Measurements from ENCODE around the gene EFCAB6. TPM values are rescaled to one million over a fixed set of nuclear protein-coding genes. Genes with fewer than 3 reads are reported as not detected.

Gene EFCAB6
- total RNA-seq, 1 experiment from 2014 or later, result 0.52 TPM

GRCh38 chr22:43800970-43801369 lies 11.1 kb downstream of the EFCAB6 start:
- RAD21 ChIA-PET (ENCODE audit: low non-redundant PET in 1 of 2, low total read pairs in 2 of 2, uncharacterized antibody in 2 of 2, unreplicated experiment in 2 of 2), result no interaction called here
- H2AFZ ChIP-seq (ENCODE audit: low read depth, low read length, poor library complexity, severe bottlenecking), result no peak overlapping the region
- TF ChIP-seq ZBTB33 (IDR thresholded peaks at IDR 0.05; ENCODE audit: extremely low read depth, insufficient replicate concordance, low read length), result no peak
- no peak for TF ChIP-seq CTCF (IDR thresholded peaks at IDR 0.05 in 2 of 3, conservative IDR thresholded peaks at IDR 0.05 in 1 of 3; ENCODE audit: borderline replicate concordance in 1 of 3, insufficient read depth in 1 of 3, low read depth in 2 of 3, low read length in 2 of 3)
- TF ChIP-seq SRF (IDR thresholded peaks at IDR 0.05; ENCODE audit: low read depth), result no peak
- TF ChIP-seq EGR1 (IDR thresholded peaks at IDR 0.05; ENCODE audit: low read depth), result no peak
- no peak for TF ChIP-seq ATF3 (IDR thresholded peaks at IDR 0.05)
- no peak for TF ChIP-seq EZH2 (IDR thresholded peaks at IDR 0.05)
- no peak for TF ChIP-seq YY1 (IDR thresholded peaks at IDR 0.05; ENCODE audit: extremely low read depth, insufficient replicate concordance, low read depth, low read length)
- no peak for TF ChIP-seq POLR2AphosphoS5 (IDR thresholded peaks at IDR 0.05; ENCODE audit: low read depth, low read length)
- no peak for TF ChIP-seq POLR2A (IDR thresholded peaks at IDR 0.05; ENCODE audit: borderline replicate concordance, extremely low read depth, insufficient read depth, insufficient read length)
- TF ChIP-seq JUND (IDR thresholded peaks at IDR 0.05), result no peak
- TF ChIP-seq ZNF274 (IDR thresholded peaks at IDR 0.05; ENCODE audit: low read depth, low read length), result no peak
- no peak for TF ChIP-seq RAD21 (IDR thresholded peaks at IDR 0.05; ENCODE audit: low read depth)
- no peak for TF ChIP-seq CBX3 (IDR thresholded peaks at IDR 0.05; ENCODE audit: low read depth)
- no peak for TF ChIP-seq ZFX (IDR thresholded peaks at IDR 0.05)
- TF ChIP-seq EZH2phosphoT487 (IDR thresholded peaks at IDR 0.05; ENCODE audit: borderline replicate concordance), result no peak
- TF ChIP-seq SP1 (IDR thresholded peaks at IDR 0.05; ENCODE audit: low read depth), result no peak
- no peak for TF ChIP-seq TCF7L2 (IDR thresholded peaks at IDR 0.05; ENCODE audit: borderline replicate concordance, extremely low read depth, insufficient read depth, insufficient read length)
- no peak for TF ChIP-seq REST (IDR thresholded peaks at IDR 0.05; ENCODE audit: low read depth)
- TF ChIP-seq FOSL1 (IDR thresholded peaks at IDR 0.05; ENCODE audit: low read depth), result no peak
- intact Hi-C loops (cut with micrococcal nuclease), result loop anchor here (5.0 kb wide), 1 partner anchor 414 kb away; no protein-coding TSS in a partner anchor
- H3K27me3 ChIP-seq (ENCODE audit: insufficient read depth, low read length), result peaks cover 56% of the 10 kb centered on the region
- DNase-seq (ENCODE audit: low read depth, low spot score), result no peak
- H3K9me2 ChIP-seq (ENCODE audit: insufficient read depth), result no peaks in the 10 kb centered on the region
- CTCF ChIA-PET, result no interaction called here
- no peak overlapping the region for H3K4me2 ChIP-seq (ENCODE audit: low read length)
- H3K4me1 ChIP-seq (ENCODE audit: control insufficient read depth in 1 of 2, insufficient read depth in 2 of 2, low read length in 2 of 2), result no peaks in the 10 kb centered on the region
- no peak overlapping the region for H3K9ac ChIP-seq (ENCODE audit: low read length)
- no peak overlapping the region for H3K27ac ChIP-seq (ENCODE audit: low read depth, low read length)
- H3K79me2 ChIP-seq (ENCODE audit: insufficient read depth, low read length), result no peaks in the 10 kb centered on the region
- no TSS peak for BruUV-seq (replicated peaks)
- H4K20me1 ChIP-seq (ENCODE audit: insufficient read depth), result no peaks in the 10 kb centered on the region
- H3K9me3 ChIP-seq (ENCODE audit: control insufficient read depth in 1 of 2, insufficient read depth in 1 of 2, low read depth in 1 of 2, low read length in 2 of 2), result no peaks in the 10 kb centered on the region
- no peak for ATAC-seq
- POLR2A ChIA-PET, result no interaction called here
- H3K4me3 ChIP-seq (replicated peaks in 1 of 2; ENCODE audit: low read depth in 1 of 2, low read length in 2 of 2), result no peak overlapping the region
- no peaks in the 10 kb centered on the region for H3K36me3 ChIP-seq (ENCODE audit: control insufficient read depth in 1 of 2, insufficient read depth in 2 of 2, low read length in 2 of 2)
